Astrocyte (in vitro differentiated cells and primary cell): ENCODE data around the gene APOOL.

Experiments
- CTCF ChIP-seq: IDR thresholded peaks from 2 replicates; pipeline ENCODE4 v1.5.1; 2011; ENCODE audit warnings: low read depth, mild to moderate bottlenecking, inconsistent platforms, low read length, moderate library complexity; ENCODE audit not compliant: insufficient read depth
- EZH2 ChIP-seq: IDR thresholded peaks from 2 replicates; pipeline ENCODE4 v1.6.1; 2012; ENCODE audit warnings: mild to moderate bottlenecking, low read length, inconsistent platforms; ENCODE audit not compliant: insufficient read depth

DNA sequence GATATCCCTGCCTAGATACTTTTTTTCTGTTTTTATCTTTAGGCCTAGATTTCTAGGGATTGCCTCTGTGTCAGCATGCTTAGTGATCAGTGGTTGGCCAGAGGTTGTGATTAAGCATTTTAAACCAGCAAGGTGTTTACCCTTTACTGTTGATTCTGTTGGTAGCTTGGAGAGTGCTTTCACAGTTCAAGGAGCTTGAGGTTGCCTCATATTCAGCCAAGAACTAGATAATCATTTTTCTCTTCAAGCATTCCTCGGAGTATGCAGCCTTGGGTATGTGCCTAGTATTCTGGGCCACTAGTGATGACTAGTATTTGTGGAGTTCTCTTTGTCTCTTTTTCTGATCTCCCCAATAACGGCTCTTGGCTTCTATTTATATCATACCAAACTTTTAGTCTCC is 20.4 kb downstream of the APOOL start:
- TF ChIP-seq CTCF (no peak), EZH2 (no peak)
